Activated gamma-delta T cell (primary cell): ENCODE data around the gene TSSK3.
"Not testable (repeated sequence)": the region's sequence is repeated elsewhere in the genome, so short reads cannot be mapped to it uniquely, and the experiment has no call there.

Experiments used
- DNase-seq: peaks from one replicate; lab custom pipeline; 2025; lab: John Stamatoyannopoulos, UW

Gene TSSK3

DNA sequence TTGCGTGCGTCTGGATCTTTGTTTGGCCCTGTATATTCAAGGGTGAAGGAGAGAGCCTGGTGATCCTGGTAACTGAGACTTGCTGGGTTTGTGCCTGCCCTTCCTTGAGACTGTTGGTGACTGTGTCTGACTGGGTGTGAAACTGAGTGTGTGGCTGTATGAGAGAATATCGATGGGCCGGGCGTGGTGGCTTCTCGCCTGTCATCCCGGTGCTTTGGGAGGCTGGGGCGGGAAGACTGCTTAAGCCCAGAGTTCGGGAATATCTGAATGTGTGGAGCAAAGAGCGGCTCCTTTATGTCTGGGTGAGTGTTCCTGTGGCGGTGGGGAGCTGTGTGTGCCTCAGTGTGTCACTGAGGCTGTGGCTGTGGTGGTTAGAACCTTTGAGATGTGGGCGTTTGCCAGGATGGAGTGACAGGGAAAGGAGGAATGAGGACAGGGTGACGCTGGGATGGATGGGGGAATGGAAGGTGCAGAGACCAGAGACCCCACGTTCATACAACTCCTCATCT, 23.6 kb upstream of the TSSK3 start:
- no peak for DNase-seq

- no peak for DNase-seq
Observed at GRCh38 chr1:32339363-32339978, 22.9 kb upstream of the TSSK3 start.

DNA sequence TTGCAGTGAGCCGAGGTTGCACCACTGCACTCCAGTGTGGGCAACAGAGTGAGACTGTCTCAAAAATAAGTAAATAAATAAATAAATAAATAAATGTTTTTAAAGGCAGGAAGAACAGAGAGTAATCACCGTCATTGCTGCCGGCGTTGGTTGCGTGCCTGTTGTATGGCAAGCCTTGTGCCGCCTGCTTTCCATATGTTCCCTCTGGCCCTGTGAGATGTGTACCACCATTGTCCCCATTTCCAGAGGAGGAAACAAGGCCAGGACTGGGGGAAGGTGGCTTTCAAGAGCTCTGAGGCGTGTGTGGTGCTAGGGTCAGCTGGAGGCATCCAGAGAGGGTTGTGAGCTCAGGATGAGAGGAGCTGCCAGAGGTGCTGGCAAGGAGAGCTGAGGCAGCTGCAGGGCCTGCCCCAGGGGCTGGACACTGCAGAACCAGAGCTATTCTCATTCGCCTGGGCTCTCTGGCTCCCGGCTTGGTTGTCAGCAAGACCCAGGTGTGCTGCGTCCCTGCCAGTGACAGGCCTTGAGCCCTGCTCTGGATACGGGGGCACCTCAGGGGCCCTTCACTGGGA, 21.1 kb upstream of the TSSK3 start:
- no peak for DNase-seq

DNA sequence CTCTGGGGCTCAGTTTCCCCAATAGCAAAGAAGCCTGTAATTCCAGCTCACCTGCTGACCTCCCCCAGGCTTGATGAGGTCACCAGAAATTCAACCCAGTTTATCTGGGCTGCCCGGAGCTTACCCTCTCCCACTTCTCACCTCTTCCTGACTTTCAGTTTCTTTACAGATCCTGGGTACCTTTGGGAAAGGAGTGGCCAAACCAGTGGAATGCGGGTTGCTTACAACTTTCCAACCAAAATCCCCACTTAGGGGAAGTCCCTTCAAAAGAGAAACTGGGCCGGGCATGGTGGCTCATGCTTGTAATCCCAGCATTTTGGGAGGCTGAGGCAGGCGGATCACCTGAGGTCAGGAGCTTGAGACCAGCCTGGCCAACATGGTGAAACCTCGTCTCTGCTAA, 20.4 kb upstream of the TSSK3 start:
- no peak for DNase-seq

GRCh38 chr1:32342704-32343103, 19.6 kb upstream of the TSSK3 start:
- DNase-seq = no peak

DNA sequence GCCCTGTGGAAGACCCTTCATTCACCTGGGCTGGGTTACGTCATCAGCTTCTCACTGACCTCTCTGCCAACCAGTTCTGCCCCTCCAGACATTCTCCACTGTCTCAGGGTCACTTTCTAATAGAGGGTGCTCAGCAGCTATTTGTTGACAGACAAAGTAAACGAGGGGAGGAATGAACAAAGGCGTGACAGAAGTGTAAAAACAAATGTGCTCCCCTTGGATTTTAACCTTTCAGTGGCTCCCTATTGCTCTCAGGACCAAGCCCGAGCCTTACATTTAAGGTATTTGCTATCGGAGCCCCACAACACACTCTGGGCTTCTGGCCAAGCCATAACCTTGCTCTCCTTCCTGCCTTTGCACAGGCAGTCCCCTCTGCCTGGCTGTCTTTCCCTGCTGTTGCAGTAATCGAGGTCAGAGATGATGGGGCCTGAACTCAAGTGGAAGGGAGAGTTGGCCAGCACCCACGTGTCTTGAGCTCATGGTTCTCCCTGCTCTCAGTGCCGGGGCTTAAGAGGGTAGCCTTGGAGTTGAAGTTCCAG, 17.0 kb upstream of the TSSK3 start:
- no peak for DNase-seq

DNA sequence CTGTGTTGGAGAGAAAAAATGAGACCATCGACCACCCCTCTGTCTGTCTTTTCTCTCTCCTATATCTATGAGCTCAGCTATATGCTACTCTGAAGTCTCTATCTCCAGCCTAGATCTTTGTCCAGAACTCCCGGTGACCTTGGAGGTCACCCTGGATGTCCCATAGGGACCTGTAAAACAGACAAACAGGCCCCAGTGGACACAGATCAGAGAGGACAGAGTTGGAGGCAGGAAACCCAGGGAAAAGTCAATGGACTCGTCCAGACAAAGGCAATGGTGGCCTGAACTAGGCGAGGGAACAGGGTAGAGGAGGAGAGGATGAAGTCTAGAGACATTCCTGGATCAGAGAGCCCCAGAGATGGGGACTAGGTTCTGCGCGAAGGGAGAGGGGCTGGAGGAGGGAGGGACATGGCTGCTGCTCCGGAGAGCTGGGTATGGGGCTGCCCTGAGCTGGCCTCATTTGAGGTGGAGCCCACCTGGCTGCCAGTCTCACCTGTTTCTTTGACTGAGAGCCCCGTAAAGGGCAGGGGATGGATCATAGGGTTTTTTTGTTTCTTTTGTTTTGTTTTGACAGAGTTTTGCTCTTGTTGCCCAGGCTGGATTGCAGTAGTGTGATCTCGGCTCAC, 15.7 kb upstream of the TSSK3 start:
- no peak for DNase-seq

GRCh38 chr1:32349211-32349708, 13.1 kb upstream of the TSSK3 start:
- DNase-seq = no peak

GRCh38 chr1:32350785-32351398, 11.4 kb upstream of the TSSK3 start:
- peak; percentile 62 for DNase-seq

DNA sequence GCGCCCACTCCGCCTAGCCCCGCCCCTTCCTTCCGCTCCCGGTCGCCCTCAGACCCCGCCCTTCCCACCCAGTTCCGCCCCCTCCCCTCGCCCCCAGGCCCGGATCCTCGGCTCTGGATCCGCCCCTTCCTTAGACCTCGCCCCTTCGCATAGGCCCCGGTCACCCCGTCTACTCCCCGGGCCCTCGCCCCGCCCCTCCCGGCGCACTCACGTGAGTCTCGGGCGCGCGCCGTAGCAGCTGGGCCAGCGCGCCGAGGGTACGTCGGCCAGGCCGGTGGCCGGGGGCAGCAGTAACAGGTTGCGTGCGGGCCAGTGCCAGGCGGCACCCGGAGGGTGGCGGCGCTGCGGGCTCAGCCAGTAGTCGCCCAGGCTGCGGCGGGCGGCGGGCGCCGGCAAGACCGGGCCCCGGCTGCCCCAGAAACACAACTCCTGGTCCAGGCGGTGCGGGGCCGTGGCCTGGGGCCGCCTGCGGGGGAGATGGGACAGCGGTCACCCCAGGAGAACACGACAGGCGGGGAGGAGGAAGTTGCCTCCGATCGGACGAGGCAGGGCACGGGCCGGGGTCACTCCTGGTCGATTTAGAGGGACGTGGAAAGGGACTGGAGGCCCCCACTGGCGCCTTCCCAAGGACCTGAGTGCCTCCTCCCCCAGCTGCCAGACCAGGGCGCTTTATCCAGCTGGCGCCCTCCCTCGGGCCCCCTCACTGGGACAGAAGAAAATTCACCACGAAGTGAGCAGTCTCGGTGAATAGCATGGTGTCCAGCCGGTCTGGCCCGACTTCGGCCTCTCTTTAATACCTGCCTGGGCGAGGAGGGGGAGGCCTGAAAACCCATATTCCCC, 10.7 kb upstream of the TSSK3 start:
- peak; percentile 79 for DNase-seq

- no peak for DNase-seq
Observed at GRCh38 chr1:32352239-32352745, 10.0 kb upstream of the TSSK3 start.

DNA sequence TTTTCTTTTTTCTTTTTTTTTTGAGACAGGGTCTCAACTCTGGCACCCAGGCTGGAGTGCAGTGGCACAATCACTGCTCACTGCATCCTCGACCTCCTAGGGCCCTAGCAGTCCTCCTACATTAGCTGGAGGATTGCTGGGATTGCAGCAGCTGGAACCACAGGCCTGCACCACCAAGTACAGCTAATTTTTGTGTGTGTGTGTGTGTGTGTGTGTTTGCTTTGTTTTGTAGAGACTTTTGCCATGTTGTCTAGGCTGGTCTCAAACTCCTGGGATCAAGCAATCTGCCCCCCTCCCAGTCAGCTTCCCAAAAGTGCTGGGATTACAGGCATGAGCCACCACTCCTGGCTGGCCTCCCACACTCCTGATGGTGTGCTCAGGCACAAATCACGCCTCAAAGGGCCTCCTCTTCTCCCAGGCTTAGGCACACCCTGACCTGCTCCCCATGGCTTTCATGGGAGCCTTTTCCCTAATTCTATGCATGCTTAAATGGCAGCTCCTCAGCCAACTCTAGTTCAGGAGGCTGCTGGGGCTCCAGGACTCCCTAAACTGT, 9.4 kb upstream of the TSSK3 start:
- DNase-seq = no peak

DNA sequence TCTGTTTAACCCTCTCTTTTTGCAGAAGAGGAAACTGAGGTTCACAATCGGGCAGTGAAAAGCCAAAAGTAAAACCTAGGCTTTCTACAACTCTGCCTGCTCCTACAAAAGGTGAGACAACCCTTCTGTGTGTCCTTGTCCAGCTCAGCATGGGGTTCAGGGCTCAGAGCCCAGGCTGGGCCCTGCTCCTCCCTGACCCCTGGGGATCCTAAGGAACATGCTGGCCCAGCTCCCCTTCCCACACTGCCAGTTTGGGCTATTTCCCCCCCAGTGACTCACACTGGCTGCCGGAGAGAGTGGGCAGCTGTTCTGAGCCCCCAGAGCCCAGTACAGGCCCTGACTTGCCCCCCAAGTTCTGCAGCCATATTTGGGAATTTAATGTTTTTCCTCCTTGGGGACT, 8.9 kb upstream of the TSSK3 start:
- DNase-seq = no peak

DNA sequence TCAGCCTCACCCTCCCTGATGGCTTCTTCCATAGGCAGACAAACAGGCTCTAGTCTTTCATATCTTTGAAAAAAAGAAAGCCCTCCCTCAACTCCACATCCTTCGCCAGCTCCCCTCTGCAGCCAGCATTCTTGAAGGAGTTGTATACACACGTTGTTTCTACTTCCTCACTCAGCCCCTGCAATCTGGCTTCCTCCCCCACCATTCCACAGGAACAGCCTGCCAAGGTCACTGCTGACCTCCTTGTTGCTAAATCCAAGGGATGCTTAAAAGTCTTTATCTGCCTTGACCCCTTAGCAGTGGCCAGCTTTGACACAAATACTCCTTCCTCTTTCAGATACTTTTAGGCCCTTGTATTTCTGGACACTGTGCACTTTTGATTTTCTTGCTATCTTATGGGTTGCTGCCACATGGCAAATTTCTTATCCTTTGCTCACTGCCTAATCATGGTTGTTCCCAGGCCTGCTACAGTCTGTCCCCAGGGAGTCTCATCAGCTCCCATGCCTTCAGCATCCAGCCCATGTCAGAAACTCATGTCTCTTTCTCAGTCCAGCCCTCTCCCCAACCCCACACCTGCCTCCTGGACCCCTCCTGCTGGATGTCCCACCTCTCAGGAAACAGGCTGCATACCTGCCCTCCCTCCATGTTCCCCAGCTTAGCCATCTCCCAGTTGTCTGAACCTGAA, 8.3 kb upstream of the TSSK3 start:
- no peak for DNase-seq

DNA sequence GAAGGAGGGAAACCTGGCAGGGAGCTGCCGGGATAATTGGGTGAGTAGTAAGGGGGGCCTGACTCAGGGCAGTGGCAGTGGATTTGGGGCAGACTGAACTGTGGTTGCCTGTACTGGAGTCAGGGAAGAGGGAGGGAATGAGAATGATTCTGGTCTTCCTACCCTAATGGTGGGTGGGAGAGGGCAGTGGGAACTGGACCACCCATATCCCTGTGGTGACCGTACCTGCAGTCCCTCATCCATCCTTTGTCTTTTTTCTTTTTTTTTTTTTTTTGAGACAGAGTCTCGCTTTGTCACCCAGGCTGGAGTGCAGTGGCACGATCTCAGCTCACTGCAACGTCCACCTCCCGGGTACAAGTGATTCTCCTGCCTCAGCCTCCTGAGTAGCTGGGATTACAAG, 6.6 kb upstream of the TSSK3 start:
- DNase-seq = not testable (repeated sequence)

- DNase-seq = no peak
Observed at GRCh38 chr1:32356478-32356877, 5.9 kb upstream of the TSSK3 start.

GRCh38 chr1:32357614-32358013, 4.7 kb upstream of the TSSK3 start:
- DNase-seq = no peak

- DNase-seq = no peak
Observed at GRCh38 chr1:32358435-32358834, 3.9 kb upstream of the TSSK3 start.

DNA sequence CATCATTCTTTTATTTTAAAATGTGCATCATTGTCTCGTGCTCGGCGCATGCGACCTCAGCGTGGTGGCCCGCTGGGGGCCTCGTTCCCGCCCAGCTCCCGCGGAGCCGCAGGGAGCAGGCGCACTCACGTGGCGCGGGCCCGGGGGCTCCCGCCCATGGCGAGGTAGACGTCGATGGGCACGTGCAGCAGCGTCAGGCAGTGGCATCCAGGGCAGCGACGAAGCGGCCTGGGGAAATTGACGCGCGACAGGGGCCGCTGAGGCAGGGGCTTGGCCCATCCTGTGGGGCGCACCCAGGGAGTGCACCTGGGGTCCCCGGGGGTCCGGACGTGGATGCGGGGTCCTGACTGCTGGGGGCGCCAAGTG, 1.0 kb upstream of the TSSK3 start:
- no peak for DNase-seq

DNA sequence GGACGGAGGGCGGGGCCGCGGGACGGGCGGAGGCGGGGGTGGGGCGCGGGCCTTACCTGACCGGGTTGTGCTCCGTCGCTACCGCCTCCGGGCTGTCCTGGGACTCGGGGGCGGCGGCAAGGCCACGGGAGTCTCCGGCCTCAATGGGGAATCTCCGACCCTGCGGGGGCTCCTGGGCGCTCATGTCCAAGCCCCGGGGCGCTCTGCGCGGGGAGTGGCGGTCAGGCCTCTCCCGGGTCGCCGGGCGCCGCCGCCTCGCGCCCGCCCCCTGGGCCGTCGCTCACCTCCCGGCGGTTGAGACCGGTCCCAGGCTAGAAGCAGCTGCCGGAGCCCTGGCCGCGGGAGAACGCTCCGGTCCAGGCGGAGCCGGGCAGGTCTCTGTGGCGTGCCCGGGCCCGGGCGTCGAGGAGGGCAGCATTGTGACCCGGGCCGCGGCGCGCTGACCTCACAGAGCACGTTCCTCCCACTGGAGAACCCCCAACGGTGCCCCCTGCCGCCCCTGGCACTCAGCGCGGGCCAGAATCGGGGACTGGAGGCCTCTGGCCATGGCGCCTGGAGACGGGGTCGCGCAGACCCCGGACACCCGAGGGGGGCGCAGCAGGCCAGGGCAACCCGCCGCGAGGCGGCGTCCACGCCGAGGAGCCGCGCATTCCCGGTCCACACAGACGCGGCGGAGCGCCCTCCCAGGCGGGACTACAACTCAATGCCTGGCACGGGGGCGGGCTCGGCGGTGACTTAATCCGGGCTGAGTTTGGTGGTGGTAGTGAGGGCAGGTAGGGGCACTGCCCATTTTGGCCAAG, 465 bp upstream of the TSSK3 start:
- DNase-seq = peak; percentile 20
